Fibroblast of skin of scalp (primary cell): ENCODE measurements around the gene ARMC9.
A peak's percentile ranks its signal among the peaks of the same experiment; 100 is the strongest.
"Not testable (repeated sequence)": the region's sequence is repeated elsewhere in the genome, so short reads cannot be mapped to it uniquely, and the experiment has no call there.

Experiments
- DNase-seq: peaks from one replicate; pipeline ENCODE4 v3.0.0-alpha.2; 2013

The ARMC9 gene

GRCh38 chr2:231245249-231246094 lies 47.0 kb downstream of the ARMC9 start:
- DNase-seq: no peak

GRCh38 chr2:231246171-231246842 lies 47.9 kb downstream of the ARMC9 start:
- no peak for DNase-seq

GRCh38 chr2:231250146-231250545 lies 51.7 kb downstream of the ARMC9 start:
- peak; percentile 48 for DNase-seq

- no peak for DNase-seq
Observed at GRCh38 chr2:231250698-231251097, 52.3 kb downstream of the ARMC9 start.

GRCh38 chr2:231253292-231253691 lies 54.9 kb downstream of the ARMC9 start:
- not testable (repeated sequence) for DNase-seq

- DNase-seq: no peak
Observed at GRCh38 chr2:231256494-231256893, 58.1 kb downstream of the ARMC9 start.

- DNase-seq: no peak
Observed at GRCh38 chr2:231257763-231258162, 59.3 kb downstream of the ARMC9 start.

GRCh38 chr2:231258701-231259100 lies 60.3 kb downstream of the ARMC9 start:
- no peak for DNase-seq

GRCh38 chr2:231259104-231259503 lies 60.7 kb downstream of the ARMC9 start:
- no peak for DNase-seq

GRCh38 chr2:231260442-231261208 lies 62.2 kb downstream of the ARMC9 start:
- DNase-seq: no peak

GRCh38 chr2:231263118-231263831 lies 64.8 kb downstream of the ARMC9 start:
- DNase-seq: no peak

- no peak for DNase-seq
Observed at GRCh38 chr2:231270221-231271114, 72.0 kb downstream of the ARMC9 start.

GRCh38 chr2:231272991-231273390 lies 74.6 kb downstream of the ARMC9 start:
- DNase-seq: no peak

- DNase-seq: no peak
Observed at GRCh38 chr2:231276987-231277386, 78.6 kb downstream of the ARMC9 start.

GRCh38 chr2:231277962-231278361 lies 79.5 kb downstream of the ARMC9 start:
- no peak for DNase-seq

- DNase-seq: no peak
Observed at GRCh38 chr2:231278868-231279267, 80.4 kb downstream of the ARMC9 start.

GRCh38 chr2:231280846-231281245 lies 82.4 kb downstream of the ARMC9 start:
- DNase-seq: no peak

- no peak for DNase-seq
Observed at GRCh38 chr2:231284296-231284695, 85.9 kb downstream of the ARMC9 start.

- DNase-seq: no peak
Observed at GRCh38 chr2:231286964-231287363, 88.5 kb downstream of the ARMC9 start.

- DNase-seq: no peak
Observed at GRCh38 chr2:231287696-231288095, 89.3 kb downstream of the ARMC9 start.

GRCh38 chr2:231288590-231288989 lies 90.2 kb downstream of the ARMC9 start:
- DNase-seq: no peak
